GM18498 (cell line): ENCODE measurements around the gene MAP1LC3A.

Experiments
- ATAC-seq: cut with Tn5 transposase; IDR thresholded peaks from one replicate; pipeline ENCODE4 v1.9.1; 2021; ENCODE audit warnings: mild to moderate bottlenecking, moderate library complexity; ENCODE audit not compliant: unreplicated experiment

MAP1LC3A gene

DNA sequence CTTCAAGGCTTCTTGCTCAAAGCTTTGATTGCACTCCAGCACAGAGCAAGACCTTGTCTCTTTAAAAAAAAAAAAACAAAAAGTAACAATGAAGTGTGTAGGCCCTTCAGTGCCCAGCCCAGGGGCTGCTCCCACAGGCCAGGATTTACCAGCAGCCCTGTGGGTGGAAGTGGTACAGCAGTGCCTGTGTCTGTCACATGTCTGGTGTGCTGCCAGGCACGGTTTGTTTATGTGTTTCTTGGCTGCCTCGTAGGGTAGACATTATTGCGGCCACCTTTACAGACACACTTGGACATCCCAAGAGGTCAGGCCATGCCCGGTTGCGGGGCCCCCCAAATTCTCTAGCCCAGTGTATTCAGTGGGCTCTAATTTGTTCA lies 29.6 kb upstream of the MAP1LC3A start:
- no peak for ATAC-seq

GRCh38 chr20:34529742-34530141 lies 28.8 kb upstream of the MAP1LC3A start:
- ATAC-seq, result no peak

- ATAC-seq, result no peak
Observed at GRCh38 chr20:34530342-34530741, 28.2 kb upstream of the MAP1LC3A start.

DNA sequence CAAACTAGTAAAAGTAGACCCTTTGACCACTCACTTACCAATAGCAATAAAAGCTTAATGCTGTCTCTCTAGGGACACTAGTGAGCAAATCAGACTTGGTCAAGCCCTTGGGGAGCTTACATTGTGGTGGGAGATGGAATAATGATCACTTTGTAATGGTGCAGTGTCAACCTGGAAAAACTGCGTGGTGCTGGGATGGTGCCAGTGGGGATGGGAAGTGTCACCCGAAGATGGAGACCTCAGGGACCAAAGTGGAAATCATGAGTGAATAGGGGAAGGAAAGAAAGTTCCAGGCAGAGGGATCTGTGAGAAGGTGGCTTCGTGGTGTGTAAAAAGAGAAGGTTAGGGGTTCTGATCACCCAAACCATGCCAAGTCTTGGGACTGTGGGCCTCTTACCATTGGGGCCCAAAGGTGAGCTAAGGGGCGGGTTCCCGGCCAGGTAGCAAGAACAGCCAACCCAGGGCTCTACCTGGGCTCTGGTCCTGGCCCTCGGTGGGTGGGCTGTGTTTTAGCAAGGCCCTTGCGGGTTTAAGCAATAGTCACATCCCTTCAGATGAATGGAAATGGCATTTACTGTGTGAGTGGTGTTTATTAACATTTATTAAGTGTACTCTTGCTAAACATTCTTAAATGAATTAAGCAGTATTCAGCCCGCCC lies 26.8 kb upstream of the MAP1LC3A start:
- no peak for ATAC-seq

DNA sequence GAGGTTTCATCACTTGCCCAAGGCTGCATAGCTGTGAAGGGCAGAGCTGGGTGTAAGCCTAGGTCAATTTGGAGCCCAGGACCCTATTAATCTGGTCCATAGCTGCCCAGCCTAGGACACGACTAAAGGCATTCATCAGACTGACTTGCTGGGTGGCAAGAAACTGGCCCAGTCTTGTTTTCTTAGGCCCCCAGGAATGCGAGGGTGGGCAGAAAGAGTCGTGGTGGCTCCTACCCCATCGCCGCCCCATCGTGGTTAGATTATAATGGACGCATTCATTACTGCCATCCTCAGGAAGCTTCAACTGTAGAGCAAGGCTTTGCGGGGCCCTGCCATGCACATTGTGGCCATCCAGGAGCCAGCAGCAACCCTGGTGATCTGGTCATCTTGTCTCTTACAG lies 26.2 kb upstream of the MAP1LC3A start:
- no peak for ATAC-seq

DNA sequence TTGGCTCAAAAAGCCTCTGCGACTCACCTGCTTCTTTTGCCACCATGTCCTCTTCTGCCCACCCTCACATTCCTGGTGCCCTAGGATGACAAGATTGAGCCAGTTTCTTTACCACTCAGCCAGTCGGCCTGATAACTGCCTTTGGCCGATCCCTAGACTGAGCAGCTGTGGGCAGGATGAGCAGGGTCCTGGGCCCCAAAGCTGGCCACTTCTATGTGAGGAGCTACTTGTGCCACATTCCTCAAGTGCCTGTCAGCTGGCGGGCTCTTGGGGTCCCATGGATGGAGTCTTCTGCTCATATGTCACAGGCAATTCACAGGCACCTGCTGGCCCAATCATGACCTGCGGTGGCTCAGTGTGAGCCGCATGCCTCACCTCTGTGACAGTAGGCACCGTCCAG lies 25.8 kb upstream of the MAP1LC3A start:
- ATAC-seq, result no peak

DNA sequence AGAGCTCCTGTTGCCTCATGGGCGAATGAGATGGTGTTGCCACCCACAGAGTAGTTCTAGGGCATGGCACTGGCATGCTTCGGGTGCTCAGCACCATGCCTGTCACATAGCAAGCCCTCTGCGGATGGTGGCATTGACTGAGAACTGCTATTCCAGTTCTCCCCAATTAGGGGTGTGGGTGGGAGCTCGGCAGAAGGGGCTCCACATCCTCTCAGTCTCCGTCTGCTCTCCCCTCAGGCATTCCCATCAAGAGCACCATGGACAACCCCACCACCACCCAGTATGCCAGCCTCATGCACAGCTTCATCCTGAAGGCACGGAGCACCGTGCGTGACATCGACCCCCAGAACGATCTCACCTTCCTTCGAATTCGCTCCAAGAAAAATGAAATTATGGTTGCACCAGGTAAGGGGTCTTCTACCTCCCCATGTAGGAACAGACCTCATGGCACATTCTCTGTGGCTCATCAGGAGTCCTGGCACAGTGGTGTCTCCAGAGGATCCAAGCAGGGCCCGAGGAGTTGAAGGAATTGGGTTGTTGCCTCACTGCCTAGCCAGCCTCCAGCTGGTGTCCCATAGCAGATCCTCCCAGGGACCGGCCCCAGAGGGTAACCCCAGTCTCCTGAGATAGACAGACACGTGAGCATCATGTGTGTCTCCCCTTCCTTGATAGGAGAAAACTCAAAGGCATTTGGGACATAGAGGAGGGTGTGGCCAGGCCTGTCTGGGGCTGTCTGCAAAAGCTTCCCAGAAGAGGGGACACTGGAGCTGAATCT lies 23.9 kb upstream of the MAP1LC3A start:
- no peak for ATAC-seq

DNA sequence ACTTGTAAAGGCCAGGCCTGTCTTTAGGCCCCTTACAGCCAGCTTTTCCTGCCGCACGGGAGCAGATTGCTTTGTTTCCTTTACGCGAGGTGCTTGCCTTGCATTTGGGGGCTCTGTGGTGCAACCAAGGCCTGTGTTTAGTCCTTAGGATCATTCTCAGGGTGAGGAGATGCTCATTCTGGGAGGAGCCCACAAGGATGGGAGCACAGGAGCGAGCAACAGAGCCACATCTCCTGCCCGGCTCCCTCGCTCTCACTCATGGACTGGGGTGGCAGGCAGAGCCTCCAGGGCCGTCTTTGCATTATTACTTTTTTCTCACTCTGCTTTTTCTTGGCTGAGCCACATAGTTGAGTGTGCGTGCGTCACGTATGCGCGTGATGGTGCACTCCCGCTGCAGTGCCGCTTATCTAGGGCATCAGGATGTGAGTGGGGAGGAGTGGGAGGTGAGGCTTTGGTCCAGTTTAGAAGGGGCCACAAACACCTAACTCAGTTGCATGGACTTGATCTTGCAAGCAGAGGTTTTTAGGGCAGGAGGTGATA lies 23.1 kb upstream of the MAP1LC3A start:
- ATAC-seq, result no peak

DNA sequence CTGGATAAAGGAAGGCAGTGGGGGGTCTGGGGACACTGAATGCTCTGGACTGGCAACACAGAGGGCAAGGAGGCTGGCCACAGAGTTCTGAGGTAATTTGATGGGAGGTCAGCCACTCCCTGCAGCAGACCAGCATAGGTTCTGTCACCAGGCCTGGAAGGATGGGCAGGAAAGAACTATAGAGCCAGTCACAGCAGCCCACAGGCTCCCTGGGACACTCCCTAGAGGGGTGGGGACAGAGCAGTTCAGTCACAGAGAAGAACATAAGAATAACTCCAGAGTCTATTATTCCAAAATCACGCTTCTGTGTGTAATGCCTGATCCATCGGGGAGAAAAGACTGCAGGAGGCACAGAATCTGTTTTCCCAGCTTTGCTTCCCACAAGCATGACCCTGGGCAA lies 22.7 kb upstream of the MAP1LC3A start:
- no peak for ATAC-seq

- ATAC-seq, result no peak
Observed at GRCh38 chr20:34536798-34537394, 21.6 kb upstream of the MAP1LC3A start.

DNA sequence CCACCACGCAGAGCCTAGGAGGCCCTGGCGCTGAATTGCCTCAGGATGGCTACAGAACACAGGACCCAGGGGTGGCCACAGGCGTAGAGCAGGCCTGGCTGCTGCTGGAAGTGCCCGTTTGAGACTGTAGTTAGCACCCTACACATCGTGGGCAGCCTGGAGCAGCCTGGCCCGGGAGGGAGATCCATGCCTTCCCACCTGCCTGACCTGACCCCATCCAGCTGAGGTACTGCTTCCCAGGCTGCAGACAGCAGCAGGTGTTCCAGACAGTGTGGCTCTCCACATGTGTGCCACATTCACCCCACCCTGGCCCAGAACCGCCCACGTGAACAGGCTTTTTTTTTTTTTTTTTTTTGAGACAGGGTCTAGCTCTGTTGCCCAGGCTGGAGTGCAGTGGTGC lies 20.9 kb upstream of the MAP1LC3A start:
- ATAC-seq, result no peak

- no peak for ATAC-seq
Observed at GRCh38 chr20:34538671-34539123, 19.8 kb upstream of the MAP1LC3A start.

- ATAC-seq, result no peak
Observed at GRCh38 chr20:34539756-34540155, 18.8 kb upstream of the MAP1LC3A start.

DNA sequence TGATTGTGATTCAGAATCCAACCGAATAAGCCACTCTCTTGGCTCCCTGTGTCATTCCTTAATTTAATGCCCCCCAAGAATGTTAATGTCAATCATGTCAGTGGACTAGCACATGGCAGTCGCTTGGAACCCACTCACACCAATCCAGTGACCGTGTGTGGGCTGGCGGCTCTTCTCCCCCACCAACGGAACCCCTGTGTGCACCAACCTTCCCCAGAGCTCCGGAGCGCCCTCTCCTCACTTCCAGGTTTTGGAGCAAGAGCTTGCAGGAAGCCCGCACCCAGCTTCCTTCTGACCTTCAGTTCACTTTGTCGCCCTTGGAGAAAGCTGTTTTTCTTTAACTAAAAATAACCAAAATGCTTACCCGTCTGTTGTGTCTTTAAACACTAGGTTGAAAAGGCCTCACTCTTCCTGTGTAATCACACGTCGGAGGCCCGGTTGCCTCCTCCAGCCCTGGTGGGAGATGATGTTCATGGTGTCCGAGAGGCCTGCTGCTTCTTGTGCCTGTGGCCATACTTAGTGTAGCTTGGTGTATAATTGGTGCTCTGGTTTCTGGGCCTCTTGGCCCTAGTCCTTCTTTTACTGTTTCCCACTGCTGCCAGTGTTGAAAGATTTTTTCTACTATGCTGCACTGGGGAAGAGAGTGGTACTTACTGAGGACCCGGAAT lies 17.8 kb upstream of the MAP1LC3A start:
- no peak for ATAC-seq

DNA sequence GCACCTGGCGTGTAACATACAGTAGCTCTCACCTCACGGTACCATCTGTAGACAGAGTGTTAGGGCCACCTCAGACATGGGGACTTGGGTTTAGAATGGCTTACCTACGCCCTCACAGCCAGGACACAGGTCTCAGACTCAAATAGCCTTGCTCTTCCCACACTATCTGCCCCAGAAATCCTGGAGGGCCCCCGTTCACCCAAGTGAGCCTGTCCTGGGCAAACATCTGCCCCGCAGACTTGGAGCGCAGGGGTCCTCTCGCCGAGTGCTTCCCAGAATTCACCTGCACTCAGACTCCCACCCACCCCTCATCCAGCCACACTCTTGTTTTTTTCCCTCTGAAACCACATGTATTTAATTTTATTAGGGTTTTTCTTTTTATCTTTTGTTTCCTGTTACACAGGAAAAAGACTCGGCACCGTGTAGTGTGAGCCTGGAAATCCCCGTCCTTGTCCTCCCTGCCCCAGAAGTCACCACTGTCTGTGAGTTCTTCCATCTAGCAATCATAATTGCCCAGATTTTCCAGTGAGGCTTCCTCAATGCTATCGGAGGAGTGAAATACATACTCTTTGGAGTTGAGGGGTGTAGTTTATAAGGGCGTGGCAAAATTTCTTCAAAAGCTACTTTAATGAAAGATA lies 17.1 kb upstream of the MAP1LC3A start:
- no peak for ATAC-seq

DNA sequence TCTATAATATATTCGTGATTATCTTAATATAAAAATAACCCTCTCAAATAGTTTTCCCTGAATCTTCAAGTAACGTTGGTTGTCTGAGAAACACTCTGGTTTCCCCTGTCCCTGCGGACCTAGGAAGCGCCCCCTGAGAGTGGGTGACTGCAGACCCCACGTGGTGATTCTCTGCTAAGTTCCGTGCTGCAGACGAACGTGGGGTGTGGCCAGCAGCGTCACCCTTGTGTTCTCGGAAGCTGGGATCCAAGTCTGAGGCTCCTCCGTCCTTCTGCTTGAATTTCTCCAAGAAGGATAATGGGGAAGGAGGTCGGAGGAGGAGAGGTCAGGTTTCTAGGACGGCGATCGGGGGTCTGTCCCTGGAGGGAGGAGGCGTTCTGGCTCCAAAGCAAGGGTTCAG lies 16.6 kb upstream of the MAP1LC3A start:
- no peak for ATAC-seq

- no peak for ATAC-seq
Observed at GRCh38 chr20:34542439-34542838, 16.1 kb upstream of the MAP1LC3A start.

DNA sequence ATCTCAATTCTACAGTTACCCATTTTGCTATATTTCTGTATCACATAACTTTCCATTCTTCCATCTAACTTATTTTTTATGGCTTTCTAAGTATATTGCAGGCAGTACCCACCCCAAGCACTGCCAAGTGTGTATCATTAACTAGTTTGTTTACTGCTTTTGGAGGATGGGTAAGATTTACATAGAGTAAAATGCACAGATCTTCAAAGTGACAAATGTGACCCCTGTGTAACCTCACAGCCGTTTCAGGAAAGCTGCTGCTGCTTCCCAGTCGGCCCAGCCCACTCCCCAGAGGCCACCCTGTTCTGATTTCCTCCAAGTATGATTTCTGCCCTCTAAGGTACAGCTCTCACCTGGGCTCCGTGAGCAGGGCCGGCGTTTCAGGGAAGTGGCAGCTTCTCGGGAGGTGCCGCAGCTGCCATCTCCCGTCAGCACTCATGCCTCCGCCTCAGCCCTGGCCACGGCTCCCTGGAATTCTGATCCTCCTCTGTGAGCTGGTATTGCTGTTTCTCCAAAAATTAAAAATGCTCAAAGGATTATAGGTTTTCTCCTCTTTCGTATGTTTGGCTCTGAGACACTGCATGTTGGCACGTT lies 15.0 kb upstream of the MAP1LC3A start:
- ATAC-seq, result no peak

DNA sequence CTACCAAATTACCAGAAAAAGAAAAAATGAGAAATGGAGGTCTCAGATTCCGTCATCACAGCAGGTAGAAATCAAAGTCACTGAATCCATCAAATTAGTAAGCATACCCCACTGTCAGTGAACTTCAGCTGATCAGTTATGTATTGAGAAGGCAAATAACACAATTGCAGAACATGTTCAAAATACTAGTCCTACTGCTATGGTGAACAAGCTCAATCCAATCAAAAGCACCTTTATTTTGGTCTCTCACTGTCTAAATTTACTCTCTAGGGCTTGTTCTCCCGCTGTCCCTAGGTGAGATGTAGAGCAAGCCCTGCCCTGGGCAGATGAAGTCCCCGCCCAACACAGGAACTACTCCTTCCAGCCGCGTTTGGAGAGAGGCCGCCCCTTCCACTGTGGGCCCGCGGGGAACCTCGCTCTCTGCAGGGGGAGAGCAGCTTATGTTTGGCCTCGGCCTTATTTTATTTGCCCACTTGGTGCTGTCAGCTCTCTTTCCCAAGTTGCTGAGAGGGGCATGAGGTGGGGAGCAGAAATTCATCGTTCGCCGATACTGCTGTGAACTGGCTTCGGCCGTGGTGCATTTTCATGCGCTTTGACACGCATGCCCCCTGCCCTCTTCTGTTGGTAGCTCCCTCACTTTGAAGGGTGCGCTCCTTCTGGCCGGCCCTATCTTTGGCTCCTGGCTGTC lies 14.3 kb upstream of the MAP1LC3A start:
- ATAC-seq, result no peak

DNA sequence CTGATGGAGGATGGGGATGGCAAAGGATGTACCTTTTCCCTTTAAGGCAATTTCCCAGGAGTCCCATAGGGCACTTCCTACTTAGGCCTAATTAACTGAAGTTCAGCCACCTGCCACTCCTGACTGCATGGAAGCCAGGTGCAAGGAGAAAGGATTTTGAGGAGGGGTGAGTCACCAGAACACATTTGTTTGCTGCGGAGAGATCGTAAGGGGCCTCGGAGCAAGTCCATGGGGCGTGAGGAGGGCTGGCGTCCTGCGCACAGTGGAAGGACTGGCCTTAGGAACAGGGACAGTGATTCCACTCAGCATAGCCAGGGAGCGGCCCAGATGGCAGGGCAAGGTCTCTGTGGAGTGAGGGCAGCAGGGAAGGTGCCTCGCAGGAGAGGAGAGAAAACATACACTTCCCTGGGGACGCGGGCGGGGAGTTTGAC lies 11.8 kb upstream of the MAP1LC3A start:
- ATAC-seq, result no peak
